Endothelial cell of umbilical vein (primary cell): ENCODE measurements around the gene ST6GALNAC3. TPM values are rescaled to one million over a fixed set of nuclear protein-coding genes. Genes with fewer than 3 reads are reported as not detected.

ENCODE experiments used
- BruUV-seq: library from RNA; stranded (reverse); fragments of 400-500 nt; replicated peaks from 2 replicates; lab custom pipeline; 2021; lab: Mats Ljungman, UMichigan
- CTCF ChIA-PET: fragments of 300-600, 350-600 bp; sonication (Branson Sonifier 250); formaldehyde crosslinking; loops from one replicate; lab custom pipeline; 2021; ENCODE audit warnings: antibody characterized with exemption, inconsistent platforms; lab: Charles Lee
- POLR2A ChIA-PET: fragments of 300-600, 350-600 bp; sonication (Branson Sonifier 250); formaldehyde crosslinking; loops from one replicate; lab custom pipeline; 2021; ENCODE audit warnings: antibody characterized with exemption, inconsistent platforms; lab: Charles Lee
- DNase-seq: peaks from one replicate; pipeline ENCODE4 v3.0.0-alpha.2; 2011; ENCODE audit warnings: low read depth, low spot score
- FAIRE-seq: peaks from 2 replicates; lab custom pipeline; 2011; peaks lifted over from hg19 to GRCh38; lab: Jason Lieb, UNC
- H2AFZ ChIP-seq: 2 replicates; pipeline ENCODE4 v1.6.0; 2012; ENCODE audit warnings: low read depth, low read length, control low read depth, inconsistent platforms
- H3K27ac ChIP-seq: 2 replicates; pipeline ENCODE4 v1.5.1; 2011; ENCODE audit warnings: low read depth, mild to moderate bottlenecking, control low read depth, low read length, moderate library complexity; ENCODE audit not compliant: insufficient read depth
- H3K27me3 ChIP-seq, 2 experiments: 2 replicates each; pipeline versions ENCODE4 v1.6.0 to v1.6.1; 2011; ENCODE audit warnings: low read length in 2 of 2, mixed read lengths in 1 of 2; ENCODE audit not compliant: control insufficient read depth in 2 of 2, insufficient read depth in 2 of 2
- H3K36me3 ChIP-seq, 2 experiments: 2 replicates in 1 of 2; 3 replicates in 1 of 2; pipeline ENCODE4 v1.5.1; 2011; ENCODE audit warnings: low read length in 2 of 2, mild to moderate bottlenecking in 1 of 2, moderate library complexity in 1 of 2; ENCODE audit not compliant: control insufficient read depth in 2 of 2, insufficient read depth in 2 of 2; ENCODE audit errors: extremely low read depth in 1 of 2
- H3K4me1 ChIP-seq: 3 replicates; pipeline ENCODE4 v1.5.1; 2011; ENCODE audit warnings: mild to moderate bottlenecking, low read length; ENCODE audit not compliant: control insufficient read depth, insufficient read depth; ENCODE audit errors: extremely low read depth
- H3K4me2 ChIP-seq: 2 replicates; pipeline ENCODE4 v1.6.1; 2011; ENCODE audit warnings: low read length, control low read depth, mixed read lengths; ENCODE audit not compliant: insufficient read depth
- H3K4me3 ChIP-seq, 3 experiments: fragments of 200-600 bp in 1 of 3; sonication (generic), shearing (Covaris generic) in 1 of 3; replicated peaks in 1 of 3; 2 replicates each; pipeline ENCODE4 v1.5.1; 2011 to 2016; ENCODE audit warnings: control low read depth in 3 of 3, low read length in 3 of 3, mild to moderate bottlenecking in 2 of 3, inconsistent platforms in 1 of 3, low read depth in 1 of 3, moderate library complexity in 1 of 3; ENCODE audit not compliant: insufficient read depth in 1 of 3
- H3K79me2 ChIP-seq: 2 replicates; pipeline ENCODE4 v1.6.0; 2012; ENCODE audit warnings: low read length, inconsistent platforms; ENCODE audit not compliant: control insufficient read depth, insufficient read depth
- H3K9ac ChIP-seq: replicated peaks from 2 replicates; pipeline ENCODE3; 2011; ENCODE audit warnings: low read length, control low read depth; ENCODE audit not compliant: insufficient read depth; ENCODE audit errors: extremely low read depth
- H3K9me1 ChIP-seq: replicated peaks from 3 replicates; pipeline ENCODE4 v1.6.0; 2011; ENCODE audit warnings: mild to moderate bottlenecking, low read length; ENCODE audit not compliant: control insufficient read depth, insufficient read depth; ENCODE audit errors: extremely low read depth
- H3K9me3 ChIP-seq: replicated peaks from 2 replicates; pipeline ENCODE4 v1.5.1; 2012; ENCODE audit warnings: low read length, inconsistent platforms; ENCODE audit not compliant: control insufficient read depth, insufficient read depth
- H4K20me1 ChIP-seq: replicated peaks from 2 replicates; pipeline ENCODE3; 2011; ENCODE audit warnings: mild to moderate bottlenecking, low read length; ENCODE audit not compliant: control insufficient read depth, insufficient read depth; ENCODE audit errors: extremely low read depth
- CTCF ChIP-seq, 2 donors: IDR thresholded peaks; 1 replicate in 1 of 2; 2 replicates in 1 of 2; pipeline ENCODE4 v1.5.1; 2011; ENCODE audit warnings: low read length in 2 of 2, mild to moderate bottlenecking in 2 of 2, moderate library complexity in 2 of 2, control low read depth in 1 of 2, inconsistent platforms in 1 of 2, low read depth in 1 of 2; ENCODE audit not compliant: insufficient read depth in 1 of 2; ENCODE audit errors: extremely low read depth in 1 of 2
- EZH2 ChIP-seq: IDR thresholded peaks from 2 replicates; pipeline ENCODE4 v1.6.1; 2012; ENCODE audit warnings: borderline replicate concordance, low read depth, mild to moderate bottlenecking, moderate library complexity, low read length, inconsistent platforms; ENCODE audit not compliant: severe bottlenecking
- FOS ChIP-seq: IDR thresholded peaks from 2 replicates; pipeline ENCODE4 v1.6.1; 2011; ENCODE audit warnings: mild to moderate bottlenecking, low read length, moderate library complexity, borderline replicate concordance; ENCODE audit not compliant: insufficient read depth
- GATA2 ChIP-seq: IDR thresholded peaks from 2 replicates; pipeline ENCODE4 v1.7.0; 2011; ENCODE audit warnings: low read depth, mild to moderate bottlenecking, moderate library complexity, mixed read lengths, low read length; ENCODE audit not compliant: insufficient read length, insufficient read depth
- JUN ChIP-seq: IDR thresholded peaks from 2 replicates; pipeline ENCODE4 v1.6.1; 2011; ENCODE audit warnings: borderline replicate concordance, low read depth; ENCODE audit not compliant: insufficient read length, insufficient read depth
- MAX ChIP-seq: IDR thresholded peaks from 2 replicates; pipeline ENCODE4 v1.6.1; 2011; ENCODE audit not compliant: insufficient read depth, insufficient read length
- MYC ChIP-seq: IDR thresholded peaks from one replicate; pipeline ENCODE4 v1.6.1; 2011; ENCODE audit warnings: mild to moderate bottlenecking, low read depth, low read length
- POLR2A ChIP-seq: IDR thresholded peaks from 2 replicates; pipeline ENCODE4 v1.6.1; 2012; ENCODE audit warnings: low read depth, mild to moderate bottlenecking, control low read depth, low read length
- POLR2AphosphoS5 ChIP-seq: IDR thresholded peaks from 2 replicates; pipeline ENCODE4 v1.6.1; 2012; ENCODE audit warnings: low read depth, mild to moderate bottlenecking, control low read depth, low read length, moderate library complexity; ENCODE audit not compliant: insufficient read depth
- dilution Hi-C: fragments of 300-500 bp; cut with MboI; formaldehyde crosslinking; loops from one replicate; pipeline ENCODE4 v1.15.0; 2019; ENCODE audit warnings: low sequenced_read_pairs; ENCODE audit not compliant: extremely low pct_ligation_motif_present
- intact Hi-C: fragments of 100-400 bp; cut with micrococcal nuclease; formaldehyde crosslinking; loops from one replicate; pipeline ENCODE4 v1.10.0; 2022
- polyA plus RNA-seq, 4 experiments: library from polyadenylated mRNA; depleted of rRNA in 3 of 4; stranded (reverse) in 3 of 4; unstranded in 1 of 4; fragments of >200 nt; gene quantifications; 2 replicates each; pipeline versions ENCODE4 v1.2.1 to v1.2.3, GENCODE V29; 2011 to 2012; ENCODE audit warnings: missing spikeins in 1 of 4
- total RNA-seq: library from RNA; stranded (reverse); gene quantifications from 2 replicates; pipeline ENCODE4 v1.2.3, GENCODE V29; 2021

ST6GALNAC3 gene
- total and polyA plus RNA-seq, 2 donors (not counting 3 experiments of a cell fraction or from before 2014, with no cell fraction given): 7.6 to 48.3 TPM

GRCh38 chr1:76444773-76445172 is 370.2 kb downstream of the ST6GALNAC3 start:
- no peak overlapping the region for H2AFZ ChIP-seq
- POLR2A ChIA-PET: no interaction called here
- TF ChIP-seq EZH2 (no peak), MYC (no peak), POLR2A (no peak), CTCF (IDR thresholded peaks at IDR 0.05; ENCODE audit: extremely low read depth in 1 of 2, insufficient read depth in 1 of 2, low read depth in 1 of 2, low read length in 2 of 2) (no peak), GATA2 (no peak), MAX (no peak), POLR2AphosphoS5 (no peak), FOS (no peak), JUN (no peak)

More at GRCh38 chr1:76444773-76445172, 370.2 kb downstream of the ST6GALNAC3 start:
- CTCF ChIA-PET: no interaction called here
- Histone ChIP-seq H3K4me2 (no peak overlapping the region), H3K9me1 (peaks cover 2% of the 10 kb centered on the region), H3K4me3 (no peak overlapping the region), H3K36me3 (no peaks in the 10 kb centered on the region), H4K20me1 (no peaks in the 10 kb centered on the region), H3K27me3 (no peaks in the 10 kb centered on the region), H3K27ac (no peak overlapping the region), H3K4me1 (no peaks in the 10 kb centered on the region), H3K9me3 (no peaks in the 10 kb centered on the region), H3K9ac (no peak overlapping the region), H3K79me2 (no peaks in the 10 kb centered on the region)
- FAIRE-seq (no peak), DNase-seq (no peak)
- intact Hi-C loops (no loop called here), dilution Hi-C loops (no loop called here)
- no TSS peak for BruUV-seq
